Ishikawa (cell line): ENCODE results near the gene ESF1.

ENCODE experiments used
- CEBPB ChIP-seq: IDR thresholded peaks from 2 replicates; pipeline ENCODE4 v1.6.1; 2012
- CREB1 ChIP-seq: IDR thresholded peaks from 2 replicates; pipeline ENCODE4 v1.6.1; 2012; ENCODE audit warnings: low read depth
- EGR1 ChIP-seq: IDR thresholded peaks from 2 replicates; pipeline ENCODE4 v1.6.1; 2012
- EP300 ChIP-seq: IDR thresholded peaks from 2 replicates; pipeline ENCODE4 v1.6.1; 2012; ENCODE audit warnings: borderline replicate concordance
- FOXM1 ChIP-seq: IDR thresholded peaks from 2 replicates; pipeline ENCODE4 v1.6.1; 2012; ENCODE audit warnings: low read depth, borderline replicate concordance
- MAX ChIP-seq: IDR thresholded peaks from 2 replicates; pipeline ENCODE4 v1.6.1; 2012
- NFIC ChIP-seq: IDR thresholded peaks from 2 replicates; pipeline ENCODE4 v1.6.1; 2012
- RAD21 ChIP-seq: IDR thresholded peaks from 2 replicates; pipeline ENCODE4 v1.6.1; 2012; ENCODE audit warnings: low read depth
- TAF1 ChIP-seq: IDR thresholded peaks from 2 replicates; pipeline ENCODE4 v1.6.1; 2012; ENCODE audit warnings: low read depth, mild to moderate bottlenecking
- TCF12 ChIP-seq: IDR thresholded peaks from 2 replicates; pipeline ENCODE4 v1.6.1; 2012; ENCODE audit warnings: low read depth
- TEAD4 ChIP-seq: IDR thresholded peaks from 2 replicates; pipeline ENCODE4 v1.6.1; 2012
- USF1 ChIP-seq: IDR thresholded peaks from 2 replicates; pipeline ENCODE4 v1.6.1; 2012
- YY1 ChIP-seq: IDR thresholded peaks from 2 replicates; pipeline ENCODE4 v1.6.1; 2012; ENCODE audit warnings: low read depth
- ZBTB7A ChIP-seq: IDR thresholded peaks from 2 replicates; pipeline ENCODE4 v1.6.1; 2012; ENCODE audit warnings: low read depth
- TF ChIP-seq, protein P1 (sequence below): IDR thresholded peaks from 2 replicates; pipeline ENCODE4 v1.6.1; 2012; ENCODE audit warnings: low read depth, mild to moderate bottlenecking

The ESF1 gene

GRCh38 chr20:13799974-13800373 lies 15.3 kb upstream of the ESF1 start:
- TF ChIP-seq MAX (no peak), NFIC (no peak)

GRCh38 chr20:13799040-13799439 lies 14.3 kb upstream of the ESF1 start:
- no peak for TF ChIP-seq CEBPB
- TF ChIP-seq, protein P1, sequence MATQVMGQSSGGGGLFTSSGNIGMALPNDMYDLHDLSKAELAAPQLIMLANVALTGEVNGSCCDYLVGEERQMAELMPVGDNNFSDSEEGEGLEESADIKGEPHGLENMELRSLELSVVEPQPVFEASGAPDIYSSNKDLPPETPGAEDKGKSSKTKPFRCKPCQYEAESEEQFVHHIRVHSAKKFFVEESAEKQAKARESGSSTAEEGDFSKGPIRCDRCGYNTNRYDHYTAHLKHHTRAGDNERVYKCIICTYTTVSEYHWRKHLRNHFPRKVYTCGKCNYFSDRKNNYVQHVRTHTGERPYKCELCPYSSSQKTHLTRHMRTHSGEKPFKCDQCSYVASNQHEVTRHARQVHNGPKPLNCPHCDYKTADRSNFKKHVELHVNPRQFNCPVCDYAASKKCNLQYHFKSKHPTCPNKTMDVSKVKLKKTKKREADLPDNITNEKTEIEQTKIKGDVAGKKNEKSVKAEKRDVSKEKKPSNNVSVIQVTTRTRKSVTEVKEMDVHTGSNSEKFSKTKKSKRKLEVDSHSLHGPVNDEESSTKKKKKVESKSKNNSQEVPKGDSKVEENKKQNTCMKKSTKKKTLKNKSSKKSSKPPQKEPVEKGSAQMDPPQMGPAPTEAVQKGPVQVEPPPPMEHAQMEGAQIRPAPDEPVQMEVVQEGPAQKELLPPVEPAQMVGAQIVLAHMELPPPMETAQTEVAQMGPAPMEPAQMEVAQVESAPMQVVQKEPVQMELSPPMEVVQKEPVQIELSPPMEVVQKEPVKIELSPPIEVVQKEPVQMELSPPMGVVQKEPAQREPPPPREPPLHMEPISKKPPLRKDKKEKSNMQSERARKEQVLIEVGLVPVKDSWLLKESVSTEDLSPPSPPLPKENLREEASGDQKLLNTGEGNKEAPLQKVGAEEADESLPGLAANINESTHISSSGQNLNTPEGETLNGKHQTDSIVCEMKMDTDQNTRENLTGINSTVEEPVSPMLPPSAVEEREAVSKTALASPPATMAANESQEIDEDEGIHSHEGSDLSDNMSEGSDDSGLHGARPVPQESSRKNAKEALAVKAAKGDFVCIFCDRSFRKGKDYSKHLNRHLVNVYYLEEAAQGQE, result no peak
- TF ChIP-seq ZBTB7A, result no peak
- no peak for TF ChIP-seq YY1
- no peak for TF ChIP-seq CREB1
- TF ChIP-seq EP300, result no peak
- TF ChIP-seq FOXM1, result no peak
- TF ChIP-seq TAF1, result no peak

DNA sequence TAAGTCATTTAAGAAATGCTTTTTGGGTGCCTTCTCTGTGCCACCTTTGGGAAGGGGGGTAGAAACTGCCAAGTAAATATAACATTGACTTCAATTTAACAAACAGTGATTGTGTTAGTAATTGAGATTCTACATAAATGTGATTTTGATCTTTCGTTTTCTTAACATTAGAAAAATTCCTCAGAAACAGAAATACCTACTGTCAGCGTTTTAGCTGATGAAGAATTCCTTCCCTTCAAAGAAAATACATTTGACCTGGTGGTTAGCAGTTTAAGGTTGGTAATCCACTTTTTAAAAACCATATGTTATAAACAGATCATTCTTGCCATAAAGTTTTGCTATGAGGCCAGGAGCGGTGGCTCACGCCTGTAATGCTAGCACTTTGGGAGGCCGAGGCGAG lies 9.9 kb upstream of the ESF1 start:
- TF ChIP-seq FOXM1 (no peak), CEBPB (no peak), ZBTB7A (no peak), TEAD4 (no peak), NFIC (no peak), TCF12 (no peak), YY1 (no peak)

- no peak for TF ChIP-seq EGR1
- TF ChIP-seq YY1, result no peak
- TF ChIP-seq ZBTB7A, result no peak
- no peak for TF ChIP-seq CREB1
- no peak for TF ChIP-seq FOXM1
- TF ChIP-seq NFIC, result no peak
- no peak for TF ChIP-seq RAD21
- no peak for TF ChIP-seq EP300
- no peak for TF ChIP-seq CEBPB
- TF ChIP-seq, protein P1, result no peak
- TF ChIP-seq TEAD4, result no peak
- no peak for TF ChIP-seq USF1
- TF ChIP-seq TCF12, result no peak
- TF ChIP-seq MAX, result no peak
- no peak for TF ChIP-seq TAF1
Measured at GRCh38 chr20:13793001-13793400, 8.3 kb upstream of the ESF1 start.

DNA sequence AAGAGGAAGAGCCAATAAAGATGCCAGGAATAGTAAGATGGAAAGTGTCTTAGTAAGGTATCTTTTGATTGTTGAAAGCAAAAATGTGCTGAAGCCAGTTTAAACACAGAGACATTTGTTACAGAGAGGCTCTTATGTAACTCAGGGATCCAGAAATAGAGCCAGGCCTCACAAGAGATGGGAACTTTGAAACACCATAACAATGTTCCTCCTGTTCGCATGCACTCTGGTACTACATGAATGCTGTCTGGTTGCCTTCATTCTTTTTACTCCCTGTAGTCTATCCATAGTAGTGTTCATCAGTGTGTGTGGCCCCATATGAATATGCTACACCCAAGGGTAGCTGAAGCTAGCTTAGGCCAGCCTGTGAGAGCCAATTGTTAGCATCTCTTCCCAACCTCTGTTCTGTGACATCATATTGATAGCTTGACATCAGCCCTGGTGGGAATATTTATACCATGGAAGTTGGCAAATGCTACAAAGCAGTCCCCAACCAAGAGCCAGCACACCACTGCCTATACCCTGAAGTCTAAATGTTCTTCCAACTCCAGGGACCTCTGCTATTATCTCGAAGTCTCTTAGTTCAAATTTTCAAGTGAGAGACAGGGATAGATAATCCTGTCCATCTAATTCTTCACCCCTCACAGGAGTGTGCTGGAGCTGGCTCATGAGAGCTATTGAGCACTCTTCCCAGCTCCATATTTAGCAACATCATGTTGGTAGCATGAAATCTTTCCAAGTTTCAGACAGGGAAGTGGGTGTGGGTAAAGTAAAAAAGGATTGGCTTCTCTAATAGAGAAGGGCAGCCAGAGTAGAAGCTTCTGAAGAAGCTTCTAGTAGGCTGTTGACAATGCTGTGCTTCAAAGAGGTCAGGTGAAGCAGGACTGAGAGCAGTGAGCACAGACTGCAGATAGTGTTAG lies 7.1 kb upstream of the ESF1 start:
- TF ChIP-seq RAD21 (no peak), USF1 (no peak), TAF1 (no peak), TEAD4 (no peak), TCF12 (no peak)

GRCh38 chr20:13790708-13791107 lies 6.0 kb upstream of the ESF1 start:
- TF ChIP-seq TEAD4, result no peak
- no peak for TF ChIP-seq USF1
